ENCODE data around the gene ZNF687. TPM values are rescaled to one million over a fixed set of nuclear protein-coding genes. Genes with fewer than 3 reads are reported as not detected.

Gene ZNF687
- total RNA-seq, 1 donor from 2014 or later, result 32.1 TPM

GRCh38 chr1:151327903-151328674 is 46.0 kb downstream of the ZNF687 start:
- H3K27me3 Mint-ChIP-seq (ENCODE audit: low read depth), result no peaks in the 10 kb centered on the region
- H3K9me3 Mint-ChIP-seq, result no peaks in the 10 kb centered on the region
- no peak for DNase-seq (ENCODE audit: low spot score in 2 of 2, unreplicated experiment in 2 of 2)
- peak overlapping the region; percentile 85 for H3K4me3 Mint-ChIP-seq
- TF ChIP-seq CTCF (IDR thresholded peaks at IDR 0.05; ENCODE audit: unreplicated experiment), result no peak
- peaks cover 24% of the 10 kb centered on the region for H3K4me1 Mint-ChIP-seq
- peak overlapping the region; percentile 99 for H3K27ac Mint-ChIP-seq
- H3K36me3 Mint-ChIP-seq, result peaks cover 2% of the 10 kb centered on the region

- DNase-seq (ENCODE audit: low spot score in 2 of 2, unreplicated experiment in 2 of 2), result no peak
- H3K27me3 Mint-ChIP-seq (ENCODE audit: low read depth), result no peaks in the 10 kb centered on the region
- H3K27ac Mint-ChIP-seq, result no peak overlapping the region
- no peaks in the 10 kb centered on the region for H3K36me3 Mint-ChIP-seq
- TF ChIP-seq CTCF (IDR thresholded peaks at IDR 0.05; ENCODE audit: unreplicated experiment), result no peak
- no peaks in the 10 kb centered on the region for H3K9me3 Mint-ChIP-seq
- H3K4me3 Mint-ChIP-seq, result no peak overlapping the region
- H3K4me1 Mint-ChIP-seq, result no peaks in the 10 kb centered on the region
These were observed 52.7 kb downstream of the ZNF687 start for GRCh38 chr1:151334822-151335221.

- DNase-seq (ENCODE audit: low spot score in 2 of 2, unreplicated experiment in 2 of 2), result no peak
- Mint-ChIP-seq H3K9me3 (no peaks in the 10 kb centered on the region), H3K36me3 (no peaks in the 10 kb centered on the region), H3K27ac (no peak overlapping the region), H3K4me1 (peaks cover 5% of the 10 kb centered on the region), H3K4me3 (no peak overlapping the region), H3K27me3 (ENCODE audit: low read depth) (no peaks in the 10 kb centered on the region)
- TF ChIP-seq CTCF (IDR thresholded peaks at IDR 0.05; ENCODE audit: unreplicated experiment), result no peak
These were observed 54.5 kb downstream of the ZNF687 start for GRCh38 chr1:151336556-151336955.

GRCh38 chr1:151340870-151341754 is 59.0 kb downstream of the ZNF687 start:
- Mint-ChIP-seq H3K36me3 (peaks cover 18% of the 10 kb centered on the region), H3K27ac (peak overlapping the region; percentile 24), H3K9me3 (no peaks in the 10 kb centered on the region), H3K4me3 (no peak overlapping the region), H3K27me3 (ENCODE audit: low read depth) (no peaks in the 10 kb centered on the region), H3K4me1 (peaks cover 15% of the 10 kb centered on the region)
- DNase-seq (ENCODE audit: low spot score in 2 of 2, unreplicated experiment in 2 of 2), result no peak
- TF ChIP-seq CTCF (IDR thresholded peaks at IDR 0.05; ENCODE audit: unreplicated experiment), result peak; percentile 77

Other genes starting within 250 kb of the ZNF687 start
- gene BNIPL, start 245.7 kb upstream of the ZNF687 start, total RNA-seq, result 4.2 to 5.7 TPM (median 4.6 TPM) in 3 replicates
- gene C1orf56, start 234.5 kb upstream of the ZNF687 start, total RNA-seq, result 4.2 to 4.6 TPM (median 4.2 TPM) in 3 replicates
- 93.4 to 97.8 TPM (median 97.0 TPM) in 3 replicates for gene CDC42SE1, start 222.7 kb upstream of the ZNF687 start, total RNA-seq
- 16.3 to 18.9 TPM (median 16.9 TPM) in 3 replicates for gene MLLT11, start 221.9 kb upstream of the ZNF687 start, total RNA-seq
- gene GABPB2, start 211.5 kb upstream of the ZNF687 start, total RNA-seq, result 10.5 to 11.9 TPM (median 11.6 TPM) in 3 replicates
- 14.9 to 15.0 TPM (median 14.9 TPM) in 3 replicates for gene SEMA6C, start 135.7 kb upstream of the ZNF687 start, total RNA-seq
- not detected in 3 replicates for gene TNFAIP8L2, start 125.7 kb upstream of the ZNF687 start, total RNA-seq
- 9.9 to 11.8 TPM (median 11.4 TPM) in 3 replicates for gene LYSMD1, start 116.4 kb upstream of the ZNF687 start, total RNA-seq
- gene SCNM1, start 116.2 kb upstream of the ZNF687 start, total RNA-seq, result 34.9 to 37.1 TPM (median 36.9 TPM) in 3 replicates
- gene TMOD4, start 106.3 kb upstream of the ZNF687 start, total RNA-seq, result 0.77 to 1.7 TPM (median 1.1 TPM) in 3 replicates
- gene VPS72, start 92.1 kb upstream of the ZNF687 start, total RNA-seq, result 76.8 to 87.2 TPM (median 82.3 TPM) in 3 replicates
- 122 to 130 TPM (median 124 TPM) in 3 replicates for gene PIP5K1A, start 83.7 kb upstream of the ZNF687 start, total RNA-seq
- 114 to 127 TPM (median 126 TPM) in 3 replicates for gene PSMD4, start 27.6 kb upstream of the ZNF687 start, total RNA-seq
- gene PI4KB, start 45.1 kb downstream of the ZNF687 start, total RNA-seq, result 67.2 to 77.6 TPM (median 73.7 TPM) in 3 replicates
- gene RFX5, start 65.0 kb downstream of the ZNF687 start, total RNA-seq, result 82.8 to 89.5 TPM (median 88.2 TPM) in 3 replicates
- gene SELENBP1, start 90.4 kb downstream of the ZNF687 start, total RNA-seq, result 51.1 to 58.5 TPM (median 53.3 TPM) in 3 replicates
- gene PSMB4, start 117.3 kb downstream of the ZNF687 start, total RNA-seq, result 202 to 207 TPM (median 202 TPM) in 3 replicates
- 169 to 182 TPM (median 179 TPM) in 3 replicates for gene POGZ, start 177.2 kb downstream of the ZNF687 start, total RNA-seq
- 37.5 to 39.1 TPM (median 38.9 TPM) in 3 replicates for gene CGN, start 229.1 kb downstream of the ZNF687 start, total RNA-seq

Measured in mesothelial cell of epicardium (in vitro differentiated cells).